Keratinocyte (primary cell): ENCODE results near the gene PLD2. TPM values are rescaled to one million over a fixed set of nuclear protein-coding genes. Genes with fewer than 3 reads are reported as not detected.

Experiments
- DNase-seq: peaks from one replicate; pipeline ENCODE4 v3.0.0-alpha.2; 2011; ENCODE audit warnings: low read depth, missing footprints, low spot score
- FAIRE-seq: peaks from 2 replicates; lab custom pipeline; 2011; peaks lifted over from hg19 to GRCh38; lab: Jason Lieb, UNC
- H2AFZ ChIP-seq: 2 replicates; pipeline ENCODE4 v1.6.0; 2012; ENCODE audit warnings: low read length, control low read depth, inconsistent platforms; ENCODE audit not compliant: control insufficient read depth
- H3K27ac ChIP-seq: 2 replicates; pipeline ENCODE4 v1.5.1; 2011; ENCODE audit warnings: low read length; ENCODE audit not compliant: control insufficient read depth, insufficient read depth
- H3K27me3 ChIP-seq: 3 replicates; pipeline ENCODE4 v1.6.0; 2011; ENCODE audit warnings: low read length; ENCODE audit not compliant: control insufficient read depth, insufficient read depth; ENCODE audit errors: extremely low read depth
- H3K36me3 ChIP-seq, 2 experiments: 2 replicates in 1 of 2; 3 replicates in 1 of 2; pipeline ENCODE4 v1.5.1; 2011; ENCODE audit warnings: low read length in 2 of 2, mild to moderate bottlenecking in 1 of 2; ENCODE audit not compliant: control insufficient read depth in 2 of 2, insufficient read depth in 2 of 2; ENCODE audit errors: extremely low read depth in 1 of 2
- H3K4me1 ChIP-seq: 3 replicates; pipeline ENCODE4 v1.5.1; 2011; ENCODE audit warnings: low read length; ENCODE audit not compliant: control insufficient read depth, insufficient read depth; ENCODE audit errors: extremely low read depth
- H3K4me2 ChIP-seq: 3 replicates; pipeline ENCODE4 v1.6.0; 2011; ENCODE audit warnings: low read depth, low read length; ENCODE audit not compliant: control insufficient read depth, insufficient read depth; ENCODE audit errors: extremely low read depth
- H3K4me3 ChIP-seq, 3 experiments: fragments of 200-600 bp in 1 of 3; sonication (generic) in 1 of 3; 2 replicates in 2 of 3; 3 replicates in 1 of 3; pipeline ENCODE4 v1.5.1; 2011 to 2016; ENCODE audit warnings: low read length in 3 of 3, mild to moderate bottlenecking in 3 of 3, control low read depth in 2 of 3, inconsistent platforms in 1 of 3, low read depth in 1 of 3, mixed read lengths in 1 of 3, mixed run types in 1 of 3, moderate library complexity in 1 of 3; ENCODE audit not compliant: control insufficient read depth in 2 of 3, insufficient read depth in 2 of 3; ENCODE audit errors: extremely low read depth in 1 of 3
- H3K79me2 ChIP-seq: 2 replicates; pipeline ENCODE4 v1.6.0; 2012; ENCODE audit warnings: low read length; ENCODE audit not compliant: control insufficient read depth, insufficient read depth
- H3K9ac ChIP-seq: 3 replicates; pipeline ENCODE4 v1.6.0; 2011; ENCODE audit warnings: low read length; ENCODE audit not compliant: control insufficient read depth, insufficient read depth; ENCODE audit errors: extremely low read depth
- H3K9me1 ChIP-seq: 3 replicates; pipeline ENCODE4 v1.6.0; 2011; ENCODE audit warnings: low read length; ENCODE audit not compliant: control insufficient read depth, insufficient read depth; ENCODE audit errors: extremely low read depth
- H3K9me3 ChIP-seq: 2 replicates; pipeline ENCODE4 v1.5.1; 2012; ENCODE audit warnings: low read depth, low read length; ENCODE audit not compliant: control insufficient read depth
- H4K20me1 ChIP-seq: 3 replicates; pipeline ENCODE4 v1.6.0; 2011; ENCODE audit warnings: low read length; ENCODE audit not compliant: control insufficient read depth, insufficient read depth; ENCODE audit errors: extremely low read depth
- EZH2 ChIP-seq: IDR thresholded peaks from one replicate; pipeline ENCODE4 v1.6.1; 2012; ENCODE audit warnings: inconsistent platforms, mild to moderate bottlenecking, low read length, moderate library complexity
- dilution Hi-C: fragments of 300-500 bp; cut with MboI; formaldehyde crosslinking; loops from one replicate; pipeline ENCODE4 v1.7.0; 2020; ENCODE audit warnings: low sequenced_read_pairs; ENCODE audit not compliant: extremely low pct_ligation_motif_present
- polyA plus RNA-seq, 5 experiments: library from polyadenylated mRNA; depleted of rRNA in 3 of 5; stranded (reverse) in 3 of 5; stranded (forward) in 1 of 5; unstranded in 1 of 5; fragments of >200 nt; gene quantifications; 1 replicate in 1 of 5; 2 replicates in 3 of 5; 3 replicates in 1 of 5; pipeline versions ENCODE4 v1.2.1 to v1.2.3, GENCODE V29; 2011 to 2012; ENCODE audit warnings: missing spikeins in 2 of 5, low read depth in 1 of 5, low replicate concordance in 1 of 5
- TF ChIP-seq, protein P1 (sequence below), 3 experiments: IDR thresholded peaks in 1 of 3; conservative IDR thresholded peaks in 1 of 3; optimal IDR thresholded peaks in 1 of 3; 2 replicates in 2 of 3; 3 replicates in 1 of 3; pipeline versions ENCODE3 to v1.5.1; 2011; ENCODE audit warnings: low read length in 3 of 3, mild to moderate bottlenecking in 3 of 3, moderate library complexity in 2 of 3, control low read depth in 1 of 3, inconsistent platforms in 1 of 3; ENCODE audit not compliant: insufficient read depth in 2 of 3; ENCODE audit errors: extremely low read depth in 1 of 3

Gene PLD2
- polyA plus RNA-seq, 1 donor (not counting 4 experiments of a cell fraction or from before 2014, with no cell fraction given), result 33.3 TPM

DNA sequence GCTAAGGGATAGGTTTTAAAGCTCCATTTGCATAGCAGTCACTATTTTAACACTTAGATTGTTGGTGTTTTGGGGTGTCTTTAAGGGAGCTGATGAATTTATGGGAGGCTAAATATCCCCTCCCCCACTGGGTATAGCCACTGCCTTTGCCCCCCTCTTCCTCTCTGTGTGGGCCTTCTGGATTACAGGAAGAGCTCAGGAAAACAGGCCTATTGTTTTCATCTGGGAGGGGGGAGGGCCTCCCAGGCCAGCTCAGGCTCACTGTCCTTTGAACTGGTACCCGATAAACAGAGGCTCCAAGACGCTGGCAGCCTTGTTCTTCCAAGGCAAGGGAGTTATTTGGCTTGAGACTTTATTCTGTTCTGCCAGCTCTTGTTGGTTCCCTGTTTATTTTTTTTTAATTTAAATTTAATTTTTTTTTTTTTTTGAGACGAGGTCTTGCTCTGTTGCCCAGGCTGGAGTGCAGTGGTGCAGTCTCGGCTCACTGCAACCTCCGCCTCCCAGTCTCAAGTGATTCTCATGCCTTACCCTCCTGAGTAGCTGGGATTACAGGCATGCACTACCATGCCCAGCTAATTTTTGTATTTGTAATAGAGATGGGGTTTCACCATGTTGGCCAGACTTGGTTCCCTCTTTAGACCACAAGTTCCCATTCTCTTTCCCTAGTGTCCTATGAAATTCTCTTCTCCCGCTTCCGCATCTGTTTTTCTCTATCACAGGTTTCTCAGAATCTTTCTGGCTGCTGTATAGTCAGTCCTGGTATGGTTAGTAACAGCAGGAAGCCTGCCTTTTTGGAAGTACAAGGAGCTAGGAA is 51.3 kb downstream of the PLD2 start:
- H2AFZ ChIP-seq, result no peak overlapping the region
- no peak for DNase-seq
- FAIRE-seq, result no peak
- TF ChIP-seq EZH2, result no peak
- TF ChIP-seq, protein P1, sequence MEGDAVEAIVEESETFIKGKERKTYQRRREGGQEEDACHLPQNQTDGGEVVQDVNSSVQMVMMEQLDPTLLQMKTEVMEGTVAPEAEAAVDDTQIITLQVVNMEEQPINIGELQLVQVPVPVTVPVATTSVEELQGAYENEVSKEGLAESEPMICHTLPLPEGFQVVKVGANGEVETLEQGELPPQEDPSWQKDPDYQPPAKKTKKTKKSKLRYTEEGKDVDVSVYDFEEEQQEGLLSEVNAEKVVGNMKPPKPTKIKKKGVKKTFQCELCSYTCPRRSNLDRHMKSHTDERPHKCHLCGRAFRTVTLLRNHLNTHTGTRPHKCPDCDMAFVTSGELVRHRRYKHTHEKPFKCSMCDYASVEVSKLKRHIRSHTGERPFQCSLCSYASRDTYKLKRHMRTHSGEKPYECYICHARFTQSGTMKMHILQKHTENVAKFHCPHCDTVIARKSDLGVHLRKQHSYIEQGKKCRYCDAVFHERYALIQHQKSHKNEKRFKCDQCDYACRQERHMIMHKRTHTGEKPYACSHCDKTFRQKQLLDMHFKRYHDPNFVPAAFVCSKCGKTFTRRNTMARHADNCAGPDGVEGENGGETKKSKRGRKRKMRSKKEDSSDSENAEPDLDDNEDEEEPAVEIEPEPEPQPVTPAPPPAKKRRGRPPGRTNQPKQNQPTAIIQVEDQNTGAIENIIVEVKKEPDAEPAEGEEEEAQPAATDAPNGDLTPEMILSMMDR (optimal IDR thresholded peaks at IDR 0.05 in 1 of 3, IDR thresholded peaks at IDR 0.05 in 1 of 3, conservative IDR thresholded peaks at IDR 0.05 in 1 of 3; ENCODE audit: extremely low read depth in 1 of 3, insufficient read depth in 2 of 3, low read length in 3 of 3), result no peak
- H3K79me2 ChIP-seq, result peaks cover 67% of the 10 kb centered on the region
- H3K27ac ChIP-seq, result peak overlapping the region; percentile 90
- peaks cover 5 to 25% of the 10 kb centered on the region in 2 experiments for H3K36me3 ChIP-seq
- H3K9ac ChIP-seq, result peak overlapping the region; percentile 83
- H3K9me1 ChIP-seq, result no peaks in the 10 kb centered on the region
- H3K27me3 ChIP-seq, result no peaks in the 10 kb centered on the region
- H4K20me1 ChIP-seq, result no peaks in the 10 kb centered on the region
- peak overlapping the region; percentile 69 to 90 (median 77) for H3K4me3 ChIP-seq
- no peaks in the 10 kb centered on the region for H3K9me3 ChIP-seq
- dilution Hi-C loops, result no loop called here
- peaks cover 78% of the 10 kb centered on the region for H3K4me1 ChIP-seq
- H3K4me2 ChIP-seq, result peak overlapping the region; percentile 92

DNA sequence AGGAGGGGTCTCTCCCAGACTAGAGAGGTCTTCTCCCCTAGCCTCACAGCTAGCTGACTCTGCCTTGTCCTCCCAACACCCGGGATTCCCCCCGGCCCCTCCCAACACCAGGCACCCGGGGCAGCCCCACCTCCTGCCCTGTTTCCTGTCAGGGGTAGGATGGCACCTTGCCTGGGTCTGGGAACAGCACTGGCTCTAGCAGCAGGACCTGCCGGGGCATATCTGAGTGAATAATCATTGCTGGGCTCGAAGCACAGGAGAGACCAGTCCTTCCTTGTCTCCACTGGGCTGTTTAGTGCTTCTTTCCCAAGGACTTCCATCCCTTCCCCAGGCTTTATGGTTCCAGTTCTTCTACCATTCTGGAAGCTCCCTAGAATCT is 51.9 kb downstream of the PLD2 start:
- dilution Hi-C loops, result no loop called here
- peak; percentile 99 for FAIRE-seq
- Histone ChIP-seq H3K27ac (peak overlapping the region; percentile 90), H3K36me3 (peaks cover 6 to 20% of the 10 kb centered on the region in 2 experiments), H3K4me2 (peak overlapping the region; percentile 92), H3K27me3 (no peaks in the 10 kb centered on the region), H3K9me3 (no peaks in the 10 kb centered on the region), H3K9me1 (no peaks in the 10 kb centered on the region), H3K4me1 (peaks cover 72% of the 10 kb centered on the region), H2AFZ (no peak overlapping the region), H3K9ac (peak overlapping the region; percentile 83), H3K79me2 (peaks cover 69% of the 10 kb centered on the region), H4K20me1 (no peaks in the 10 kb centered on the region), H3K4me3 (peak overlapping the region; percentile 69 to 90 (median 77))
- no peak for TF ChIP-seq EZH2
- TF ChIP-seq, protein P1 (optimal IDR thresholded peaks at IDR 0.05 in 1 of 3, IDR thresholded peaks at IDR 0.05 in 1 of 3, conservative IDR thresholded peaks at IDR 0.05 in 1 of 3; ENCODE audit: extremely low read depth in 1 of 3, insufficient read depth in 2 of 3, low read length in 3 of 3), result no peak
- peak; percentile 67 for DNase-seq
